GM13977 (cell line): ENCODE data around the gene PLSCR4.

ENCODE experiments used
- DNase-seq: peaks from one replicate; pipeline ENCODE4 v3.0.0; 2012; ENCODE audit warnings: low spot score
- CTCF ChIP-seq: IDR thresholded peaks from 2 replicates; pipeline ENCODE4 v1.5.1; 2012; ENCODE audit warnings: mild to moderate bottlenecking, control low read depth; ENCODE audit not compliant: insufficient read depth; ENCODE audit errors: extremely low read depth, missing control alignments
- in situ Hi-C: fragments of 300-500 bp; cut with MboI; formaldehyde crosslinking; loops from one replicate; pipeline ENCODE4 v1.12.0; 2022; ENCODE audit warnings: low sequenced_read_pairs, low pct_unique_long_range_greater_than_20kb, mixed read lengths, inconsistent platforms; ENCODE audit not compliant: unreplicated experiment

Gene PLSCR4

GRCh38 chr3:146277953-146278631 is 27.2 kb upstream of the PLSCR4 start:
- TF ChIP-seq CTCF: no peak
- no peak for DNase-seq
- in situ Hi-C loops: no loop called here

GRCh38 chr3:146275476-146275875 is 24.6 kb upstream of the PLSCR4 start:
- in situ Hi-C loops: no loop called here
- TF ChIP-seq CTCF: no peak
- DNase-seq: no peak

GRCh38 chr3:146274833-146275232 is 23.9 kb upstream of the PLSCR4 start:
- in situ Hi-C loops: no loop called here
- no peak for TF ChIP-seq CTCF
- DNase-seq: no peak

- TF ChIP-seq CTCF: no peak
- no peak for DNase-seq
- in situ Hi-C loops: no loop called here
These were observed 23.0 kb upstream of the PLSCR4 start for GRCh38 chr3:146273721-146274407.

GRCh38 chr3:146271180-146271579 is 20.3 kb upstream of the PLSCR4 start:
- in situ Hi-C loops: no loop called here
- TF ChIP-seq CTCF: no peak
- no peak for DNase-seq

GRCh38 chr3:146269271-146269670 is 18.4 kb upstream of the PLSCR4 start:
- DNase-seq: no peak
- no peak for TF ChIP-seq CTCF
- in situ Hi-C loops: no loop called here
